ENCODE data around the gene PAK1. TPM values are rescaled to one million over a fixed set of nuclear protein-coding genes. Genes with fewer than 3 reads are reported as not detected.

PAK1 gene
- total RNA-seq, 1 donor from 2014 or later: 7.7 TPM

GRCh38 chr11:77294040-77294439, 179.9 kb downstream of the PAK1 start:
- TF ChIP-seq CTCF (IDR thresholded peaks at IDR 0.05; ENCODE audit: borderline replicate concordance): no peak
- no peak overlapping the region for H3K4me3 ChIP-seq
- intact Hi-C loops (cut with micrococcal nuclease): no loop called here
- H3K9me3 ChIP-seq (replicated peaks): no peaks in the 10 kb centered on the region
- DNase-seq: no peak
- no peaks in the 10 kb centered on the region for H3K36me3 ChIP-seq
- no peak overlapping the region for H3K27ac ChIP-seq (replicated peaks)
- peaks cover 8% of the 10 kb centered on the region for H3K27me3 ChIP-seq (ENCODE audit: low read depth)
- no peaks in the 10 kb centered on the region for H3K4me1 ChIP-seq

GRCh38 chr11:77289737-77290136, 184.2 kb downstream of the PAK1 start:
- TF ChIP-seq CTCF (IDR thresholded peaks at IDR 0.05; ENCODE audit: borderline replicate concordance): no peak
- Histone ChIP-seq H3K4me1 (no peaks in the 10 kb centered on the region), H3K9me3 (replicated peaks) (no peaks in the 10 kb centered on the region), H3K27ac (replicated peaks) (no peak overlapping the region), H3K27me3 (ENCODE audit: low read depth) (peaks cover 35% of the 10 kb centered on the region), H3K36me3 (no peaks in the 10 kb centered on the region), H3K4me3 (no peak overlapping the region)
- no peak for DNase-seq
- intact Hi-C loops (cut with micrococcal nuclease): no loop called here

- Histone ChIP-seq H3K4me1 (no peaks in the 10 kb centered on the region), H3K9me3 (replicated peaks) (no peaks in the 10 kb centered on the region), H3K27ac (replicated peaks) (no peak overlapping the region), H3K4me3 (no peak overlapping the region), H3K36me3 (no peaks in the 10 kb centered on the region), H3K27me3 (ENCODE audit: low read depth) (peaks cover 39% of the 10 kb centered on the region)
- intact Hi-C loops (cut with micrococcal nuclease): no loop called here
- TF ChIP-seq CTCF (IDR thresholded peaks at IDR 0.05; ENCODE audit: borderline replicate concordance): no peak
- DNase-seq: no peak
Observed at GRCh38 chr11:77287615-77288273, 186.2 kb downstream of the PAK1 start.

GRCh38 chr11:77287136-77287535, 186.8 kb downstream of the PAK1 start:
- intact Hi-C loops (cut with micrococcal nuclease): no loop called here
- H3K4me1 ChIP-seq: no peaks in the 10 kb centered on the region
- no peak for TF ChIP-seq CTCF (IDR thresholded peaks at IDR 0.05; ENCODE audit: borderline replicate concordance)
- peaks cover 43% of the 10 kb centered on the region for H3K27me3 ChIP-seq (ENCODE audit: low read depth)
- DNase-seq: no peak
- no peak overlapping the region for H3K4me3 ChIP-seq
- no peak overlapping the region for H3K27ac ChIP-seq (replicated peaks)
- no peaks in the 10 kb centered on the region for H3K9me3 ChIP-seq (replicated peaks)
- no peaks in the 10 kb centered on the region for H3K36me3 ChIP-seq

DNA sequence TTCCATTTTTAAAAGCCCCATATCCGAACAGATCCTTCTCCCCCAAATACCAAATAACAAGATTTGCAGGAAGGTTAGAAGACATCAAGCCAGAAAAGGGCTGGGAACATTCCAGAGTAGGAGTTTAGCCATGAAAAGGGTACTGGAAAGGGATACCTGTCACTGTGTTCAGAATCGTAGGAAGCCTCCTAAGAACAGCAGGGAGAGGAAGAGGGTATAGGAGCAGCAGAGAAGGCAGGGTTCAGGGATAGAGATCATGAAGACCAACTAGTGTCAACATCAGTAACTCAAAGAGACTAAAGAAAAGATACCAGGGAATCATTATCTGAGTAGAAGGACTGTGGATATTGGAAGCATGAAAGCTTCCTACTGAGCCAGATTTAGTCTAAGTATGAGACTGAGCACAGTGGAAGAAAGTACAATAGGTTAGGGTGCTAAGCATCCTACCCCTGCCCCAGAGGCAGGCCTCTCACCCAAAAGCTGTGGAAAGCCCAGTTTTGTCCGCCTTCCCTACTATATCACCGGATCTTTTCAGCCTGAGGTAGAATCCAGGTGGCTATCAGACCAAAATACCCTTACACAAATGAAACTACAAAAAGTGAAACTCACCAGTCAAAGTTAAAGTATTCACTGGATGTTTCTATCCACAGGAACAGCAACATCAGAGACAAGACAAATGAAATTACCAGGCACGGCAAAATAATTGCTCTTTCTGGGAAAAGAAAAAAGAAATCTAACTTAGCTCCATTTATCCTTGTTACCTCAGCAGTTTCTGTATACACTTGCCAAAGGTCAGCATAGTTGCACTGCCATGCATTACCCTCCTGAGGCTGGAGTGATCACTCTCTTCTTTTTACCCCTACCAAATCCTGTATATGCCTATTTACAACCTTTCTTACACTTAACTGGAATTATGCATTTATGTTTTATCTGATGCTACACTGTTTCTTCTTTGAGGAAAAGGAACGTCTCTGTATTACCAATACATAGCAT, 189.1 kb downstream of the PAK1 start:
- intact Hi-C loops (cut with micrococcal nuclease): no loop called here
- no peak for TF ChIP-seq CTCF (IDR thresholded peaks at IDR 0.05; ENCODE audit: borderline replicate concordance)
- DNase-seq: no peak

More for the DNA sequence above, 189.1 kb downstream of the PAK1 start:
- Histone ChIP-seq H3K27me3 (ENCODE audit: low read depth) (peaks cover 59% of the 10 kb centered on the region), H3K4me3 (no peak overlapping the region), H3K36me3 (no peaks in the 10 kb centered on the region), H3K4me1 (no peaks in the 10 kb centered on the region), H3K27ac (replicated peaks) (no peak overlapping the region), H3K9me3 (replicated peaks) (peaks cover 9% of the 10 kb centered on the region)

All from left ventricle myocardium inferior (tissue), 1 donor.